ENCODE results near the gene PGM5.

- no peak for TF ChIP-seq POLR2A (IDR thresholded peaks at IDR 0.05)
- no peak for TF ChIP-seq CTCF (IDR thresholded peaks at IDR 0.05)
- TF ChIP-seq POLR2AphosphoS5 (IDR thresholded peaks at IDR 0.05; ENCODE audit: insufficient read depth in 1 of 2, low read depth in 1 of 2): no peak
These were observed 166.5 kb downstream of the PGM5 start for GRCh38 chr9:68522954-68523353.
